Right atrium auricular region (tissue), 2 donors: Measurements from ENCODE around the gene NEK4. TPM values are rescaled to one million over a fixed set of nuclear protein-coding genes. Genes with fewer than 3 reads are reported as not detected.

Experiments used
- DNase-seq: peaks from one replicate; pipeline ENCODE4 v3.0.0-alpha.2; 2019; ENCODE audit warnings: low spot score
- H3K27ac ChIP-seq, 2 donors: fragments of 200-600 bp; sonication (generic); 1 replicate in 1 of 2; 2 replicates in 1 of 2; pipeline ENCODE4 v1.5.1; 2016 to 2019
- H3K27me3 ChIP-seq, 2 donors: fragments of 200-600 bp; sonication (generic); one replicate each; pipeline versions ENCODE4 v1.5.1 to v1.6.0; 2017 to 2019
- H3K36me3 ChIP-seq: fragments of 200-600 bp; sonication (generic); one replicate; pipeline ENCODE4 v1.5.1; 2016
- H3K4me1 ChIP-seq, 2 donors: fragments of 200-600 bp; sonication (generic); one replicate each; pipeline versions ENCODE4 v1.5.1 to v1.6.0; 2017 to 2019
- H3K4me3 ChIP-seq, 2 donors: fragments of 200-600 bp; sonication (generic); 1 replicate in 1 of 2; 2 replicates in 1 of 2; pipeline ENCODE4 v1.5.1; 2017 to 2019; ENCODE audit warnings: mild to moderate bottlenecking in 1 of 2, moderate library complexity in 1 of 2
- H3K9me3 ChIP-seq, 2 donors: fragments of 200-600 bp; sonication (generic); one replicate each; pipeline ENCODE4 v1.5.1; 2019
- CTCF ChIP-seq, 2 donors: fragments of 200-600 bp; sonication (generic); IDR thresholded peaks; one replicate each; pipeline ENCODE4 v1.5.1; 2019; ENCODE audit warnings: antibody characterized with exemption in 2 of 2
- total RNA-seq, 2 donors: library from RNA; depleted of rRNA; stranded (reverse); fragments of >200 nt; gene quantifications; one replicate each; pipeline ENCODE4 v1.1.0, GENCODE V29; 2016

The NEK4 gene
- total RNA-seq, 2 donors from 2014 or later: 12.8 to 14.6 TPM

GRCh38 chr3:52671676-52672075, 99.1 kb downstream of the NEK4 start:
- peaks cover 0 to 17% of the 10 kb centered on the region in 2 donors for H3K4me1 ChIP-seq
- no peak overlapping the region for H3K4me3 ChIP-seq
- no peaks in the 10 kb centered on the region for H3K27me3 ChIP-seq
- no peak for DNase-seq
- no peaks in the 10 kb centered on the region for H3K9me3 ChIP-seq
- no peak for TF ChIP-seq CTCF (IDR thresholded peaks at IDR 0.05)
- H3K36me3 ChIP-seq: peaks cover 46% of the 10 kb centered on the region
- peak overlapping the region in 1 of 2 donors; percentile 55 for H3K27ac ChIP-seq

- H3K4me3 ChIP-seq: no peak overlapping the region
- H3K4me1 ChIP-seq: peaks cover 0 to 17% of the 10 kb centered on the region in 2 donors
- peak overlapping the region; percentile 12 to 55 for H3K27ac ChIP-seq
- DNase-seq: peak; percentile 61
- H3K27me3 ChIP-seq: no peaks in the 10 kb centered on the region
- H3K36me3 ChIP-seq: peaks cover 48% of the 10 kb centered on the region
- H3K9me3 ChIP-seq: no peaks in the 10 kb centered on the region
- no peak for TF ChIP-seq CTCF (IDR thresholded peaks at IDR 0.05)
Measured at GRCh38 chr3:52670621-52671521, 99.9 kb downstream of the NEK4 start.

- Histone ChIP-seq H3K27ac (no peak overlapping the region), H3K36me3 (peaks cover 68% of the 10 kb centered on the region), H3K9me3 (no peaks in the 10 kb centered on the region), H3K4me3 (no peak overlapping the region), H3K27me3 (no peaks in the 10 kb centered on the region), H3K4me1 (no peaks in the 10 kb centered on the region)
- TF ChIP-seq CTCF (IDR thresholded peaks at IDR 0.05): no peak
- DNase-seq: no peak
Measured at GRCh38 chr3:52663098-52663497, 107.6 kb downstream of the NEK4 start.

GRCh38 chr3:52660046-52660445, 110.7 kb downstream of the NEK4 start:
- no peak for DNase-seq
- Histone ChIP-seq H3K4me1 (no peaks in the 10 kb centered on the region), H3K27me3 (no peaks in the 10 kb centered on the region), H3K36me3 (peaks cover 76% of the 10 kb centered on the region), H3K4me3 (no peak overlapping the region), H3K9me3 (no peaks in the 10 kb centered on the region), H3K27ac (no peak overlapping the region)
- no peak for TF ChIP-seq CTCF (IDR thresholded peaks at IDR 0.05)

Other genes starting within 250 kb of the NEK4 start
- 100 to 1,000 TPM in 1 of 2 donors, 10 to 100 TPM in 1; 94.0 to 146 TPM for gene NT5DC2, start 237.1 kb downstream of the NEK4 start, total RNA-seq
- 1 to 10 TPM; 1.2 to 3.1 TPM for gene UQCC5, start 234.3 kb downstream of the NEK4 start, total RNA-seq
- gene PBRM1, start 85.0 kb downstream of the NEK4 start, total RNA-seq: 10 to 100 TPM; 39.8 to 40.6 TPM
- 10 to 100 TPM; 29.7 to 49.3 TPM for gene GNL3, start 84.9 kb downstream of the NEK4 start, total RNA-seq
- gene GLT8D1, start 65.1 kb downstream of the NEK4 start, total RNA-seq: 10 to 100 TPM; 37.7 to 46.7 TPM
- gene SPCS1, start 64.8 kb downstream of the NEK4 start, total RNA-seq: 100 to 1,000 TPM; 138 to 328 TPM
- not detected for gene ITIH1, start 6.7 kb upstream of the NEK4 start, total RNA-seq
- 1 to 10 TPM in 1 of 2 donors, under 1 TPM in 1; 0.19 to 2.1 TPM for gene ITIH3, start 23.9 kb upstream of the NEK4 start, total RNA-seq
- gene ITIH4, start 59.7 kb upstream of the NEK4 start, total RNA-seq: 1 to 10 TPM in 1 of 2 donors, not detected in 1; 1.2 TPM
- gene MUSTN1, start 64.1 kb upstream of the NEK4 start, total RNA-seq: 10 to 100 TPM; 43.8 to 45.0 TPM
- 10 to 100 TPM in 1 of 2 donors, 1 to 10 TPM in 1; 7.6 to 10.3 TPM for gene STIMATE, start 126.6 kb upstream of the NEK4 start, total RNA-seq